ENCODE measurements around the gene KIRREL3.

DNA sequence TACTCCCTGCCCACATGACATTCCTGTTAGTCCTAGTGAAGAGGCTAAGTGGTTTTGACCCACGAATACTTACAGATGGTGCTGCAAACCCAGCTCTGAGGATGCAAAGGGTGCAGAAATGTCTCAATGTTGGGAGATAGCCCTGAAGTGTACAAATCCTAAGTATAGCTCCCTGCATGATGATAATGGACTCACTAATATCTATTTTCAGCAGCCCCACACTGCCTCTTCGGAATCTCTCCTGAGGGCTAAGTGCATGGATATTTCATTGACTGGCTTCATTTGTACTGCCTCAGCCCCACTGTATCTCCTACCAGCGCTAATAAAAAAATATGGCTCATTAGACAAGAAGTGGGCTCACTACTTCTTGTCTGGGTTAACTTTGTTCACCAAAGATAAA, 114.5 kb downstream of the KIRREL3 start:
- no peak for TF ChIP-seq EZH2 (IDR thresholded peaks at IDR 0.05; ENCODE audit: insufficient read depth, poor library complexity, severe bottlenecking)
- no peak for TF ChIP-seq EZH2phosphoT487 (IDR thresholded peaks at IDR 0.05; ENCODE audit: insufficient read depth, low read depth)
